ENCODE results near the gene GZMM.

GRCh38 chr19:501646-502045 is 42.2 kb upstream of the GZMM start:
- TF ChIP-seq CTCF (IDR thresholded peaks at IDR 0.05 in 8 of 11, conservative IDR thresholded peaks at IDR 0.05 in 3 of 11) (no peak), POLR2A (IDR thresholded peaks at IDR 0.05) (no peak)

Data from spleen (tissue), 7 donors.